GM21737 (cell line): Measurements from ENCODE around the gene ING5.
A peak's percentile ranks its signal among the peaks of the same experiment; 100 is the strongest.

Experiments
- ATAC-seq: cut with Tn5 transposase; IDR thresholded peaks from one replicate; pipeline ENCODE4 v1.9.1; 2021; ENCODE audit warnings: mild to moderate bottlenecking, moderate library complexity; ENCODE audit not compliant: unreplicated experiment

The ING5 gene

GRCh38 chr2:241672243-241673188, 29.3 kb upstream of the ING5 start:
- ATAC-seq: no peak

- no peak for ATAC-seq
These were observed 28.6 kb upstream of the ING5 start for GRCh38 chr2:241673189-241673663.

GRCh38 chr2:241673797-241674725, 27.8 kb upstream of the ING5 start:
- ATAC-seq: no peak

GRCh38 chr2:241675885-241676284, 26.0 kb upstream of the ING5 start:
- ATAC-seq: no peak

- no peak for ATAC-seq
These were observed 25.2 kb upstream of the ING5 start for GRCh38 chr2:241676665-241677064.

- ATAC-seq: no peak
These were observed 24.4 kb upstream of the ING5 start for GRCh38 chr2:241677392-241677791.

- ATAC-seq: no peak
These were observed 23.5 kb upstream of the ING5 start for GRCh38 chr2:241678307-241678706.

- ATAC-seq: no peak
These were observed 22.9 kb upstream of the ING5 start for GRCh38 chr2:241678784-241679540.

- ATAC-seq: no peak
These were observed 21.8 kb upstream of the ING5 start for GRCh38 chr2:241680044-241680443.

- ATAC-seq: no peak
These were observed 20.8 kb upstream of the ING5 start for GRCh38 chr2:241680827-241681599.

GRCh38 chr2:241686324-241686649, 15.6 kb upstream of the ING5 start:
- peak; percentile 8 for ATAC-seq

GRCh38 chr2:241686650-241687425, 15.0 kb upstream of the ING5 start, which contains the start of gene DTYMK:
Gene DTYMK, minus strand, starts transcription at chr2:241686815. Its CDS starts 32 bp downstream, at chr2:241686783.
- ATAC-seq: peak; percentile 92

- ATAC-seq: no peak
These were observed 12.5 kb upstream of the ING5 start for GRCh38 chr2:241689306-241689705.

- ATAC-seq: no peak
These were observed 11.6 kb upstream of the ING5 start for GRCh38 chr2:241690202-241690717.

GRCh38 chr2:241692448-241692847, 9.4 kb upstream of the ING5 start:
- no peak for ATAC-seq

- no peak for ATAC-seq
These were observed 6.2 kb upstream of the ING5 start for GRCh38 chr2:241695651-241696050.

GRCh38 chr2:241701149-241701398, 765 bp upstream of the ING5 start:
- ATAC-seq: no peak

- ATAC-seq: peak; percentile 63
These were observed 554 bp downstream of the ING5 start for GRCh38 chr2:241702155-241703031.
